ENCODE results near the gene GPATCH8. TPM values are rescaled to one million over a fixed set of nuclear protein-coding genes. Genes with fewer than 3 reads are reported as not detected.
"Not testable (repeated sequence)": the region's sequence is repeated elsewhere in the genome, so short reads cannot be mapped to it uniquely, and the experiment has no call there.

Gene GPATCH8
- total RNA-seq, 1 donor from 2014 or later: 16.6 TPM

GRCh38 chr17:44540246-44541084, 37.3 kb upstream of the GPATCH8 start:
- Histone ChIP-seq H3K36me3 (no peaks in the 10 kb centered on the region), H3K4me3 (no peak overlapping the region), H3K9me3 (replicated peaks) (no peaks in the 10 kb centered on the region), H3K27ac (replicated peaks) (no peak overlapping the region), H3K27me3 (ENCODE audit: low read depth) (peaks cover 69% of the 10 kb centered on the region), H3K4me1 (no peaks in the 10 kb centered on the region)
- intact Hi-C loops (cut with micrococcal nuclease): no loop called here
- DNase-seq: no peak
- TF ChIP-seq CTCF (IDR thresholded peaks at IDR 0.05; ENCODE audit: borderline replicate concordance): no peak

- intact Hi-C loops (cut with micrococcal nuclease): no loop called here
- no peak overlapping the region for H3K27ac ChIP-seq (replicated peaks)
- DNase-seq: no peak
- H3K36me3 ChIP-seq: no peaks in the 10 kb centered on the region
- H3K9me3 ChIP-seq (replicated peaks): no peaks in the 10 kb centered on the region
- no peaks in the 10 kb centered on the region for H3K4me1 ChIP-seq
- no peak for TF ChIP-seq CTCF (IDR thresholded peaks at IDR 0.05; ENCODE audit: borderline replicate concordance)
- H3K27me3 ChIP-seq (ENCODE audit: low read depth): peaks cover 61% of the 10 kb centered on the region
- no peak overlapping the region for H3K4me3 ChIP-seq
Observed at GRCh38 chr17:44539673-44540072, 36.5 kb upstream of the GPATCH8 start.

- H3K27ac ChIP-seq (replicated peaks); H3K9me3 ChIP-seq (replicated peaks); H3K4me1 ChIP-seq; H3K4me3 ChIP-seq; DNase-seq; intact Hi-C loops (cut with micrococcal nuclease); H3K36me3 ChIP-seq: not testable (repeated sequence)
- H3K27me3 ChIP-seq (ENCODE audit: low read depth): peaks cover 45% of the 10 kb centered on the region
Observed at GRCh38 chr17:44537922-44538321, 34.7 kb upstream of the GPATCH8 start.

- Histone ChIP-seq H3K27ac (replicated peaks) (peak overlapping the region; percentile 68), H3K4me1 (peaks cover 7% of the 10 kb centered on the region)
Observed at GRCh38 chr17:44536090-44536953, 33.1 kb upstream of the GPATCH8 start.

GRCh38 chr17:44533533-44534246, 30.5 kb upstream of the GPATCH8 start:
- H3K27me3 ChIP-seq (ENCODE audit: low read depth): peaks cover 30% of the 10 kb centered on the region

More at GRCh38 chr17:44536090-44536953, 33.1 kb upstream of the GPATCH8 start:
- Histone ChIP-seq H3K36me3 (no peaks in the 10 kb centered on the region), H3K27me3 (ENCODE audit: low read depth) (peaks cover 42% of the 10 kb centered on the region), H3K9me3 (replicated peaks) (no peaks in the 10 kb centered on the region), H3K4me3 (no peak overlapping the region)
- TF ChIP-seq CTCF (IDR thresholded peaks at IDR 0.05; ENCODE audit: borderline replicate concordance): no peak
- DNase-seq: no peak
- intact Hi-C loops (cut with micrococcal nuclease): no loop called here

More at GRCh38 chr17:44533533-44534246, 30.5 kb upstream of the GPATCH8 start:
- peak overlapping the region; percentile 56 for H3K27ac ChIP-seq (replicated peaks)
- peak overlapping the region; percentile 18 for H3K4me3 ChIP-seq
- H3K9me3 ChIP-seq (replicated peaks): no peaks in the 10 kb centered on the region
- peaks cover 7% of the 10 kb centered on the region for H3K4me1 ChIP-seq
- intact Hi-C loops (cut with micrococcal nuclease): no loop called here
- no peaks in the 10 kb centered on the region for H3K36me3 ChIP-seq
- peak; percentile 95 for TF ChIP-seq CTCF (IDR thresholded peaks at IDR 0.05; ENCODE audit: borderline replicate concordance)
- DNase-seq: peak; percentile 87

Measured in left ventricle myocardium inferior (tissue), 1 donor.